Astrocyte of the spinal cord (primary cell): ENCODE results near the gene ZCCHC2.
A peak's percentile ranks its signal among the peaks of the same experiment; 100 is the strongest.

Experiments used
- DNase-seq: peaks from one replicate; pipeline ENCODE4 v3.0.0; 2011; ENCODE audit warnings: low read depth, low spot score
- H3K4me3 ChIP-seq: 2 replicates; pipeline ENCODE4 v1.5.1; 2011; ENCODE audit warnings: low read depth, mild to moderate bottlenecking, low read length, moderate library complexity
- in situ Hi-C: cut with HindIII; loops from 2 replicates; pipeline ENCODE4 v1.10.0; 2017; ENCODE audit warnings: low sequenced_read_pairs
- TF ChIP-seq, protein P1 (sequence below): IDR thresholded peaks from 2 replicates; pipeline ENCODE4 v1.5.1; 2012; ENCODE audit warnings: low read depth, mild to moderate bottlenecking, low read length, inconsistent platforms

Gene ZCCHC2

DNA sequence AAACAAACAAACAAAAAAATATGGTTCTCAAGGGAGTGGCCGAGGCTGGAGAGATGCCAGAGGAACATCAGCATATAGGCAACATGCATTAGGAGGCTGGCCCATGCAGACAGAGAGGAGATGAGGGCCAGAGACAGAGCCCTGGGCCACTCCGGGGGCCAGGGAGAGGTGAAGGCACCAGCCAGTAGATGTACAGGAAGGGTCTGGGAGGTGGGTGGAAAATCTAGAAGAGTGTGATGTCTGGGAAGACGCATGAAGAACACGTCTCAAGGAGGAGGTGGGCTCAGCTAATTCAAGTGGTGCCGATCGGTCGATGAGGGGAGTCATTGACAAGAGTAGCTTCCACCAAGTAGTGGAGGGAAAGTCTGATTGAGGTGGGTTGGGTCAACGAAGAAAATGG is 79.9 kb downstream of the ZCCHC2 start:
- in situ Hi-C loops = no loop called here
- no peak for DNase-seq
- no peak overlapping the region for H3K4me3 ChIP-seq
- TF ChIP-seq, protein P1, sequence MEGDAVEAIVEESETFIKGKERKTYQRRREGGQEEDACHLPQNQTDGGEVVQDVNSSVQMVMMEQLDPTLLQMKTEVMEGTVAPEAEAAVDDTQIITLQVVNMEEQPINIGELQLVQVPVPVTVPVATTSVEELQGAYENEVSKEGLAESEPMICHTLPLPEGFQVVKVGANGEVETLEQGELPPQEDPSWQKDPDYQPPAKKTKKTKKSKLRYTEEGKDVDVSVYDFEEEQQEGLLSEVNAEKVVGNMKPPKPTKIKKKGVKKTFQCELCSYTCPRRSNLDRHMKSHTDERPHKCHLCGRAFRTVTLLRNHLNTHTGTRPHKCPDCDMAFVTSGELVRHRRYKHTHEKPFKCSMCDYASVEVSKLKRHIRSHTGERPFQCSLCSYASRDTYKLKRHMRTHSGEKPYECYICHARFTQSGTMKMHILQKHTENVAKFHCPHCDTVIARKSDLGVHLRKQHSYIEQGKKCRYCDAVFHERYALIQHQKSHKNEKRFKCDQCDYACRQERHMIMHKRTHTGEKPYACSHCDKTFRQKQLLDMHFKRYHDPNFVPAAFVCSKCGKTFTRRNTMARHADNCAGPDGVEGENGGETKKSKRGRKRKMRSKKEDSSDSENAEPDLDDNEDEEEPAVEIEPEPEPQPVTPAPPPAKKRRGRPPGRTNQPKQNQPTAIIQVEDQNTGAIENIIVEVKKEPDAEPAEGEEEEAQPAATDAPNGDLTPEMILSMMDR = no peak

DNA sequence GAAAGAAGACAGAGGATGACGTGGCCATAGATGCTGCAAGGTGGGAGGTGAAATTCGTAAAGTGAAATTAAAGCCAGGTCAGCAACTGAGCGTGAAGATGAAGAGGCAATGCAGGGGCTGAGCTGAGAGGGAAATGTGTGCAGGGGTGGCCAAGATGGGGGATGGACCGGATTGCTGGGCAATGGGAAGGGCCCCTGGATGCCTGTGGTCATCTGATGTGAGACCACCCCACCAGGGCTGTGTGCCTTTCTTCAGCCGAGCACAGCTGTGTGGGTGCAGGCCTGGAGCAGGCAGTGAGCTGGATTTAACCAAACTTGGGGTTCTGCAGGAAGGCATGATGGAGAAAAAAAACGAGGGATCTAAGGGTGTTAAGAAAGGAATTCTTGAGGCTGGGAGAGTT is 80.4 kb downstream of the ZCCHC2 start:
- DNase-seq = no peak
- in situ Hi-C loops = no loop called here
- TF ChIP-seq, protein P1 = no peak
- no peak overlapping the region for H3K4me3 ChIP-seq

DNA sequence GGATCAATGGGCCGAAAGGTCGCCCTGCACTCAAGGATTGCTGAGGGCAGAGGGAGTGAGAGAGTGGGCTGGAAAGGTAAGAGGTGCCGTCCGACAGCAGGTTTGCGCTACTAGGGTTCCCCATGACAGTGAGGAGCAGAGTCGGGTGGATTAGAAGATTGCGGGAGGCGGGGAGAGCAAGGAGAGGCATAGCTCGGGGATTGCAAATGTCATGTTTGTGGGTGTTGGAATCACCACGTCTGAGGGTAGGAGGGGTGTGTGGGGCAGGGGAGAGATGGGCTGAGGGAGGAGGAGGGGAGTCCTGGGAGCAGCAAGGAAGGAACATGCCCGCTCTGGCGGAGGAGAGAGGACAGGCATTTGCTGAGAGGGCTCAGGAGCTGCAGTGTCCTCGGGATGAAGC is 81.2 kb downstream of the ZCCHC2 start:
- TF ChIP-seq, protein P1 = no peak
- in situ Hi-C loops = no loop called here
- DNase-seq = no peak
- no peak overlapping the region for H3K4me3 ChIP-seq

DNA sequence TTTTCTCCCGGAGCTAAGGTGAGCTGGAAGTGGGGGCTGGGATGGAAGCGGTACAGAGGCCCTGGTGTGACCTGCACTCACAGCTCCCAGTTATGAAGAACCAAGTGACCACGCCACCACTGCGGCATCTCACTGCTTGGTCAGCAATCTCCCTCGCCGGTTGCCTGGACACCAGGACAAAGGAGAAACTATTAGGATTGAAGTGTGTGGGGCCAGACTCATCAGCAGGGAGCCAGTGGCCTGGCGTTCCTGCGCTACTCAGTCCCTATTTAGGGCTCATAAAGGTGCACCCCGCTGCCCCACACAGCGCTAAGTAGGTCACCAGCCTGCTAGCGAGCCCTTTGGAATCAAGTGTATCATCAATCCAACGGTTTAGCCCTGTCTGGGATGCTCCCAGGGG is 82.9 kb downstream of the ZCCHC2 start:
- in situ Hi-C loops = no loop called here
- TF ChIP-seq, protein P1 = no peak
- DNase-seq = no peak
- H3K4me3 ChIP-seq = no peak overlapping the region

DNA sequence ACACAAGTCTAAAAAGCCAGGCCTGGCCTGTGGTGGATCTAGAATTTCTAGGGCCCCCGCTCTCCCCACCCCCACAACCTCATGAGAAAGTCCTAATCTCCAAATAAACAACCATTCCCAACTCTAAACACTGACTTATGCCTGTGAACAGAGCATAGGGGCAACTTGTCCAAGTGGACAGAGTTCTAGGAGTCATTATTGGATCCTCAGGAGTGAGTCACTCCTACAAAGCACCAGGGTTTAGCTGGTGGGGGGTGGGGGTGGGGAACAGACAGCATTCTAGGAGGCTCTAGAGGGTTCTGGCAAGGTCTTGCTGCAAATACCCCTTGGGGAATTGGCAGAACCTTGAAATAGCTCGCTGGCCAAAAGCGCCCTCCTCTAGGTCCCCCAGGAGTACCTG is 83.3 kb downstream of the ZCCHC2 start:
- no peak overlapping the region for H3K4me3 ChIP-seq
- TF ChIP-seq, protein P1 = no peak
- peak; percentile 13 for DNase-seq
- in situ Hi-C loops = no loop called here

DNA sequence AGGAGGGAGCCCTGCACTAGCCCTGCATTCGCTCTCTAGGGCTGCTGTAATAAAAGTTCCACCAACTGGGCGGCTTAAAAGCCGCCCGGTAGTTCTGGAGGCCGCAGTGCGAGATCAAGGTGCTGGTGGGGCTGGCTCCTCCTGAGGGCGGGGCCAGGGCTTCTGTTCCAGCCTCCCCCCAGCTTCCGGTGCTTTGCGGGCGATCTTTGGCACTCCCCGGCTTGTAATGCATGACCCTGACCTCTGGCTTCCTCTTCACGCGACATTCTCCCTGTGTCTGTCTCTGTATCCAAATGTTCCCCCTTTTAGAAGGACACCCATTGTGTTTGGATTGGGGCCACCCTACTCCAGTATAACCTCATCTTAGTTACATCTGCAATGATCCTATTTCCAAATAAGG is 84.5 kb downstream of the ZCCHC2 start:
- in situ Hi-C loops = no loop called here
- H3K4me3 ChIP-seq = no peak overlapping the region
- no peak for DNase-seq
- TF ChIP-seq, protein P1 = no peak
